ENCODE results near the gene CAMTA1. TPM values are rescaled to one million over a fixed set of nuclear protein-coding genes. Genes with fewer than 3 reads are reported as not detected.

CAMTA1 gene
- total RNA-seq, 1 donor from 2014 or later: 114 TPM

- intact Hi-C loops (cut with DNase I): loop anchor here (5.0 kb wide), 1 partner anchor 63 kb away; no protein-coding TSS in a partner anchor
- no peak for DNase-seq (ENCODE audit: low spot score)
These were observed 798.9 kb downstream of the CAMTA1 start for GRCh38 chr1:7584157-7584556.

- DNase-seq (ENCODE audit: low spot score): no peak
- intact Hi-C loops (cut with DNase I): loop anchor here (5.0 kb wide), 1 partner anchor 63 kb away; no protein-coding TSS in a partner anchor
These were observed 799.4 kb downstream of the CAMTA1 start for GRCh38 chr1:7584643-7585042.

- no peak for DNase-seq (ENCODE audit: low spot score)
- intact Hi-C loops (cut with DNase I): no loop called here
These were observed 800.1 kb downstream of the CAMTA1 start for GRCh38 chr1:7585216-7585907.

- DNase-seq (ENCODE audit: low spot score): peak; percentile 70
- intact Hi-C loops (cut with DNase I): no loop called here
These were observed 801.0 kb downstream of the CAMTA1 start for GRCh38 chr1:7586031-7586941.

GRCh38 chr1:7587108-7587772 lies 802.0 kb downstream of the CAMTA1 start:
- no peak for DNase-seq (ENCODE audit: low spot score)
- intact Hi-C loops (cut with DNase I): no loop called here

- peak; percentile 60 for DNase-seq (ENCODE audit: low spot score)
- intact Hi-C loops (cut with DNase I): no loop called here
These were observed 802.7 kb downstream of the CAMTA1 start for GRCh38 chr1:7587773-7588456.

GRCh38 chr1:7588457-7588827 lies 803.2 kb downstream of the CAMTA1 start:
- peak; percentile 47 for DNase-seq (ENCODE audit: low spot score)
- intact Hi-C loops (cut with DNase I): no loop called here

- intact Hi-C loops (cut with DNase I): no loop called here
- DNase-seq (ENCODE audit: low spot score): no peak
These were observed 804.0 kb downstream of the CAMTA1 start for GRCh38 chr1:7589080-7589735.

- intact Hi-C loops (cut with DNase I): no loop called here
- DNase-seq (ENCODE audit: low spot score): peak; percentile 66
These were observed 804.6 kb downstream of the CAMTA1 start for GRCh38 chr1:7589774-7590425.

GRCh38 chr1:7590426-7590790 lies 805.2 kb downstream of the CAMTA1 start:
- intact Hi-C loops (cut with DNase I): no loop called here
- DNase-seq (ENCODE audit: low spot score): no peak

- DNase-seq (ENCODE audit: low spot score): peak; percentile 61
- intact Hi-C loops (cut with DNase I): no loop called here
These were observed 806.3 kb downstream of the CAMTA1 start for GRCh38 chr1:7591565-7591964.

- DNase-seq (ENCODE audit: low spot score): no peak
- intact Hi-C loops (cut with DNase I): no loop called here
These were observed 807.0 kb downstream of the CAMTA1 start for GRCh38 chr1:7592120-7592798.

- intact Hi-C loops (cut with DNase I): no loop called here
- DNase-seq (ENCODE audit: low spot score): peak; percentile 63
These were observed 808.9 kb downstream of the CAMTA1 start for GRCh38 chr1:7594002-7594713.

GRCh38 chr1:7594714-7595295 lies 809.6 kb downstream of the CAMTA1 start:
- DNase-seq (ENCODE audit: low spot score): peak; percentile 26
- intact Hi-C loops (cut with DNase I): no loop called here

GRCh38 chr1:7595336-7595735 lies 810.1 kb downstream of the CAMTA1 start:
- DNase-seq (ENCODE audit: low spot score): peak; percentile 36
- intact Hi-C loops (cut with DNase I): no loop called here

- peak; percentile 67 for DNase-seq (ENCODE audit: low spot score)
These were observed 811.1 kb downstream of the CAMTA1 start for GRCh38 chr1:7596126-7596965.

More at GRCh38 chr1:7596126-7596965, 811.1 kb downstream of the CAMTA1 start:
- intact Hi-C loops (cut with DNase I): no loop called here
